Progenitor cell of endocrine pancreas (in vitro differentiated cells): ENCODE measurements around the gene LTBP1. TPM values are rescaled to one million over a fixed set of nuclear protein-coding genes. Genes with fewer than 3 reads are reported as not detected.
"Not testable (repeated sequence)": the region's sequence is repeated elsewhere in the genome, so short reads cannot be mapped to it uniquely, and the experiment has no call there.

Source experiments
- DNase-seq: peaks from one replicate; pipeline ENCODE4 v3.0.0; 2021; ENCODE audit warnings: low spot score; ENCODE audit not compliant: unreplicated experiment
- H3K27ac Mint-ChIP-seq: 2 replicates; pipeline ENCODE4 v1.8.0; 2021; ENCODE audit warnings: mild to moderate bottlenecking, moderate library complexity, mixed read lengths
- H3K27me3 Mint-ChIP-seq: 2 replicates; pipeline ENCODE4 v1.8.0; 2021; ENCODE audit warnings: mixed read lengths
- H3K36me3 Mint-ChIP-seq: 2 replicates; pipeline ENCODE4 v1.8.0; 2022; ENCODE audit warnings: mixed read lengths; ENCODE audit not compliant: insufficient read depth
- H3K4me1 Mint-ChIP-seq: 2 replicates; pipeline ENCODE4 v1.8.0; 2021; ENCODE audit warnings: low read depth, mixed read lengths
- H3K4me3 Mint-ChIP-seq: 2 replicates; pipeline ENCODE4 v1.8.0; 2021; ENCODE audit warnings: low read depth, mild to moderate bottlenecking, moderate library complexity, mixed read lengths
- H3K9me3 Mint-ChIP-seq: 2 replicates; pipeline ENCODE4 v1.8.0; 2021; ENCODE audit warnings: low read depth, mixed read lengths
- CTCF ChIP-seq: fragments of 200-600 bp; sonication (generic); IDR thresholded peaks from one replicate; pipeline ENCODE4 v1.5.0; 2021; ENCODE audit warnings: antibody characterized with exemption, mild to moderate bottlenecking; ENCODE audit not compliant: unreplicated experiment
- total RNA-seq: library from RNA; stranded (reverse); gene quantifications from 2 replicates; pipeline ENCODE4 v1.2.1, GENCODE V29; 2021

The LTBP1 gene
- total RNA-seq, 1 donor from 2014 or later: 63.0 TPM

- Mint-ChIP-seq H3K9me3 (no peaks in the 10 kb centered on the region), H3K36me3 (no peaks in the 10 kb centered on the region), H3K4me1 (no peaks in the 10 kb centered on the region), H3K4me3 (no peak overlapping the region), H3K27me3 (peaks cover 36% of the 10 kb centered on the region), H3K27ac (no peak overlapping the region)
- no peak for TF ChIP-seq CTCF
- DNase-seq: no peak
Observed at GRCh38 chr2:33435518-33435917, 488.8 kb downstream of the LTBP1 start.

- no peaks in the 10 kb centered on the region for H3K9me3 Mint-ChIP-seq
- no peak for DNase-seq
Observed at GRCh38 chr2:33436083-33436482, 489.3 kb downstream of the LTBP1 start.

GRCh38 chr2:33437297-33437696, 490.5 kb downstream of the LTBP1 start:
- peaks cover 28% of the 10 kb centered on the region for H3K27me3 Mint-ChIP-seq
- DNase-seq: no peak
- no peaks in the 10 kb centered on the region for H3K36me3 Mint-ChIP-seq
- TF ChIP-seq CTCF: no peak
- no peaks in the 10 kb centered on the region for H3K9me3 Mint-ChIP-seq
- H3K4me3 Mint-ChIP-seq: no peak overlapping the region
- no peak overlapping the region for H3K27ac Mint-ChIP-seq
- H3K4me1 Mint-ChIP-seq: no peaks in the 10 kb centered on the region

More at GRCh38 chr2:33436083-33436482, 489.3 kb downstream of the LTBP1 start:
- Mint-ChIP-seq H3K27me3 (peaks cover 34% of the 10 kb centered on the region), H3K36me3 (no peaks in the 10 kb centered on the region), H3K4me3 (no peak overlapping the region), H3K4me1 (no peaks in the 10 kb centered on the region), H3K27ac (no peak overlapping the region)
- TF ChIP-seq CTCF: no peak

- Mint-ChIP-seq H3K4me3 (no peak overlapping the region), H3K36me3 (no peaks in the 10 kb centered on the region), H3K27ac (no peak overlapping the region), H3K9me3 (no peaks in the 10 kb centered on the region), H3K4me1 (no peaks in the 10 kb centered on the region), H3K27me3 (peaks cover 23% of the 10 kb centered on the region)
- no peak for DNase-seq
- no peak for TF ChIP-seq CTCF
Observed at GRCh38 chr2:33437815-33438214, 491.1 kb downstream of the LTBP1 start.

- H3K36me3 Mint-ChIP-seq: no peaks in the 10 kb centered on the region
- peak; percentile 70 for TF ChIP-seq CTCF
- no peaks in the 10 kb centered on the region for H3K4me1 Mint-ChIP-seq
- H3K9me3 Mint-ChIP-seq: no peaks in the 10 kb centered on the region
- H3K27ac Mint-ChIP-seq: no peak overlapping the region
- H3K4me3 Mint-ChIP-seq: no peak overlapping the region
- peaks cover 20% of the 10 kb centered on the region for H3K27me3 Mint-ChIP-seq
- DNase-seq: no peak
Observed at GRCh38 chr2:33441235-33441810, 494.6 kb downstream of the LTBP1 start.

- not testable (repeated sequence) for H3K36me3 Mint-ChIP-seq, DNase-seq, H3K4me3 Mint-ChIP-seq, H3K9me3 Mint-ChIP-seq, H3K4me1 Mint-ChIP-seq, H3K27ac Mint-ChIP-seq
- peaks cover 18% of the 10 kb centered on the region for H3K27me3 Mint-ChIP-seq
Observed at GRCh38 chr2:33442052-33442451, 495.3 kb downstream of the LTBP1 start.
